Endothelial cell of umbilical vein (primary cell): ENCODE data around the gene PCNX1. TPM values are rescaled to one million over a fixed set of nuclear protein-coding genes. Genes with fewer than 3 reads are reported as not detected.

Experiments
- BruUV-seq: library from RNA; stranded (reverse); fragments of 400-500 nt; replicated peaks from 2 replicates; lab custom pipeline; 2021; lab: Mats Ljungman, UMichigan
- CTCF ChIA-PET: fragments of 300-600, 350-600 bp; sonication (Branson Sonifier 250); formaldehyde crosslinking; loops from one replicate; lab custom pipeline; 2021; ENCODE audit warnings: antibody characterized with exemption, inconsistent platforms; lab: Charles Lee
- POLR2A ChIA-PET: fragments of 300-600, 350-600 bp; sonication (Branson Sonifier 250); formaldehyde crosslinking; loops from one replicate; lab custom pipeline; 2021; ENCODE audit warnings: antibody characterized with exemption, inconsistent platforms; lab: Charles Lee
- DNase-seq: peaks from one replicate; pipeline ENCODE4 v3.0.0-alpha.2; 2011; ENCODE audit warnings: low read depth, low spot score
- FAIRE-seq: peaks from 2 replicates; lab custom pipeline; 2011; peaks lifted over from hg19 to GRCh38; lab: Jason Lieb, UNC
- H2AFZ ChIP-seq: 2 replicates; pipeline ENCODE4 v1.6.0; 2012; ENCODE audit warnings: low read depth, low read length, control low read depth, inconsistent platforms
- H3K27ac ChIP-seq: 2 replicates; pipeline ENCODE4 v1.5.1; 2011; ENCODE audit warnings: low read depth, mild to moderate bottlenecking, control low read depth, low read length, moderate library complexity; ENCODE audit not compliant: insufficient read depth
- H3K27me3 ChIP-seq, 2 experiments: 2 replicates each; pipeline versions ENCODE4 v1.6.0 to v1.6.1; 2011; ENCODE audit warnings: low read length in 2 of 2, mixed read lengths in 1 of 2; ENCODE audit not compliant: control insufficient read depth in 2 of 2, insufficient read depth in 2 of 2
- H3K36me3 ChIP-seq, 2 experiments: 2 replicates in 1 of 2; 3 replicates in 1 of 2; pipeline ENCODE4 v1.5.1; 2011; ENCODE audit warnings: low read length in 2 of 2, mild to moderate bottlenecking in 1 of 2, moderate library complexity in 1 of 2; ENCODE audit not compliant: control insufficient read depth in 2 of 2, insufficient read depth in 2 of 2; ENCODE audit errors: extremely low read depth in 1 of 2
- H3K4me1 ChIP-seq: 3 replicates; pipeline ENCODE4 v1.5.1; 2011; ENCODE audit warnings: mild to moderate bottlenecking, low read length; ENCODE audit not compliant: control insufficient read depth, insufficient read depth; ENCODE audit errors: extremely low read depth
- H3K4me2 ChIP-seq: 2 replicates; pipeline ENCODE4 v1.6.1; 2011; ENCODE audit warnings: low read length, control low read depth, mixed read lengths; ENCODE audit not compliant: insufficient read depth
- H3K4me3 ChIP-seq, 3 experiments: fragments of 200-600 bp in 1 of 3; sonication (generic), shearing (Covaris generic) in 1 of 3; replicated peaks in 1 of 3; 2 replicates each; pipeline ENCODE4 v1.5.1; 2011 to 2016; ENCODE audit warnings: control low read depth in 3 of 3, low read length in 3 of 3, mild to moderate bottlenecking in 2 of 3, inconsistent platforms in 1 of 3, low read depth in 1 of 3, moderate library complexity in 1 of 3; ENCODE audit not compliant: insufficient read depth in 1 of 3
- H3K79me2 ChIP-seq: 2 replicates; pipeline ENCODE4 v1.6.0; 2012; ENCODE audit warnings: low read length, inconsistent platforms; ENCODE audit not compliant: control insufficient read depth, insufficient read depth
- H3K9ac ChIP-seq: replicated peaks from 2 replicates; pipeline ENCODE3; 2011; ENCODE audit warnings: low read length, control low read depth; ENCODE audit not compliant: insufficient read depth; ENCODE audit errors: extremely low read depth
- H3K9me1 ChIP-seq: replicated peaks from 3 replicates; pipeline ENCODE4 v1.6.0; 2011; ENCODE audit warnings: mild to moderate bottlenecking, low read length; ENCODE audit not compliant: control insufficient read depth, insufficient read depth; ENCODE audit errors: extremely low read depth
- H3K9me3 ChIP-seq: replicated peaks from 2 replicates; pipeline ENCODE4 v1.5.1; 2012; ENCODE audit warnings: low read length, inconsistent platforms; ENCODE audit not compliant: control insufficient read depth, insufficient read depth
- H4K20me1 ChIP-seq: replicated peaks from 2 replicates; pipeline ENCODE3; 2011; ENCODE audit warnings: mild to moderate bottlenecking, low read length; ENCODE audit not compliant: control insufficient read depth, insufficient read depth; ENCODE audit errors: extremely low read depth
- EZH2 ChIP-seq: IDR thresholded peaks from 2 replicates; pipeline ENCODE4 v1.6.1; 2012; ENCODE audit warnings: borderline replicate concordance, low read depth, mild to moderate bottlenecking, moderate library complexity, low read length, inconsistent platforms; ENCODE audit not compliant: severe bottlenecking
- FOS ChIP-seq: IDR thresholded peaks from 2 replicates; pipeline ENCODE4 v1.6.1; 2011; ENCODE audit warnings: mild to moderate bottlenecking, low read length, moderate library complexity, borderline replicate concordance; ENCODE audit not compliant: insufficient read depth
- GATA2 ChIP-seq: IDR thresholded peaks from 2 replicates; pipeline ENCODE4 v1.7.0; 2011; ENCODE audit warnings: low read depth, mild to moderate bottlenecking, moderate library complexity, mixed read lengths, low read length; ENCODE audit not compliant: insufficient read length, insufficient read depth
- JUN ChIP-seq: IDR thresholded peaks from 2 replicates; pipeline ENCODE4 v1.6.1; 2011; ENCODE audit warnings: borderline replicate concordance, low read depth; ENCODE audit not compliant: insufficient read length, insufficient read depth
- MAX ChIP-seq: IDR thresholded peaks from 2 replicates; pipeline ENCODE4 v1.6.1; 2011; ENCODE audit not compliant: insufficient read depth, insufficient read length
- MYC ChIP-seq: IDR thresholded peaks from one replicate; pipeline ENCODE4 v1.6.1; 2011; ENCODE audit warnings: mild to moderate bottlenecking, low read depth, low read length
- POLR2A ChIP-seq: IDR thresholded peaks from 2 replicates; pipeline ENCODE4 v1.6.1; 2012; ENCODE audit warnings: low read depth, mild to moderate bottlenecking, control low read depth, low read length
- POLR2AphosphoS5 ChIP-seq: IDR thresholded peaks from 2 replicates; pipeline ENCODE4 v1.6.1; 2012; ENCODE audit warnings: low read depth, mild to moderate bottlenecking, control low read depth, low read length, moderate library complexity; ENCODE audit not compliant: insufficient read depth
- dilution Hi-C: fragments of 300-500 bp; cut with MboI; formaldehyde crosslinking; loops from one replicate; pipeline ENCODE4 v1.15.0; 2019; ENCODE audit warnings: low sequenced_read_pairs; ENCODE audit not compliant: extremely low pct_ligation_motif_present
- intact Hi-C: fragments of 100-400 bp; cut with micrococcal nuclease; formaldehyde crosslinking; loops from one replicate; pipeline ENCODE4 v1.10.0; 2022
- polyA plus RNA-seq, 4 experiments: library from polyadenylated mRNA; depleted of rRNA in 3 of 4; stranded (reverse) in 3 of 4; unstranded in 1 of 4; fragments of >200 nt; gene quantifications; 2 replicates each; pipeline versions ENCODE4 v1.2.1 to v1.2.3, GENCODE V29; 2011 to 2012; ENCODE audit warnings: missing spikeins in 1 of 4
- total RNA-seq: library from RNA; stranded (reverse); gene quantifications from 2 replicates; pipeline ENCODE4 v1.2.3, GENCODE V29; 2021
- TF ChIP-seq, protein P1 (sequence below), 2 donors: IDR thresholded peaks; 1 replicate in 1 of 2; 2 replicates in 1 of 2; pipeline ENCODE4 v1.5.1; 2011; ENCODE audit warnings: low read length in 2 of 2, mild to moderate bottlenecking in 2 of 2, moderate library complexity in 2 of 2, control low read depth in 1 of 2, inconsistent platforms in 1 of 2, low read depth in 1 of 2; ENCODE audit not compliant: insufficient read depth in 1 of 2; ENCODE audit errors: extremely low read depth in 1 of 2

The PCNX1 gene
- total and polyA plus RNA-seq, 2 donors (not counting 3 experiments of a cell fraction or from before 2014, with no cell fraction given) = 21.4 to 40.5 TPM

- H3K4me1 ChIP-seq = no peaks in the 10 kb centered on the region
- H3K9me1 ChIP-seq = no peaks in the 10 kb centered on the region
- H3K9me3 ChIP-seq = no peaks in the 10 kb centered on the region
- FAIRE-seq (no peak), DNase-seq (no peak)
- H3K27me3 ChIP-seq = no peaks in the 10 kb centered on the region
- POLR2A ChIA-PET = no interaction called here
- TF ChIP-seq POLR2AphosphoS5 (no peak), MYC (no peak), POLR2A (no peak), EZH2 (no peak), JUN (no peak), MAX (no peak), FOS (no peak), GATA2 (no peak)
- TF ChIP-seq, protein P1, sequence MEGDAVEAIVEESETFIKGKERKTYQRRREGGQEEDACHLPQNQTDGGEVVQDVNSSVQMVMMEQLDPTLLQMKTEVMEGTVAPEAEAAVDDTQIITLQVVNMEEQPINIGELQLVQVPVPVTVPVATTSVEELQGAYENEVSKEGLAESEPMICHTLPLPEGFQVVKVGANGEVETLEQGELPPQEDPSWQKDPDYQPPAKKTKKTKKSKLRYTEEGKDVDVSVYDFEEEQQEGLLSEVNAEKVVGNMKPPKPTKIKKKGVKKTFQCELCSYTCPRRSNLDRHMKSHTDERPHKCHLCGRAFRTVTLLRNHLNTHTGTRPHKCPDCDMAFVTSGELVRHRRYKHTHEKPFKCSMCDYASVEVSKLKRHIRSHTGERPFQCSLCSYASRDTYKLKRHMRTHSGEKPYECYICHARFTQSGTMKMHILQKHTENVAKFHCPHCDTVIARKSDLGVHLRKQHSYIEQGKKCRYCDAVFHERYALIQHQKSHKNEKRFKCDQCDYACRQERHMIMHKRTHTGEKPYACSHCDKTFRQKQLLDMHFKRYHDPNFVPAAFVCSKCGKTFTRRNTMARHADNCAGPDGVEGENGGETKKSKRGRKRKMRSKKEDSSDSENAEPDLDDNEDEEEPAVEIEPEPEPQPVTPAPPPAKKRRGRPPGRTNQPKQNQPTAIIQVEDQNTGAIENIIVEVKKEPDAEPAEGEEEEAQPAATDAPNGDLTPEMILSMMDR (IDR thresholded peaks at IDR 0.05; ENCODE audit: extremely low read depth in 1 of 2, insufficient read depth in 1 of 2, low read depth in 1 of 2, low read length in 2 of 2) = no peak
- H3K4me2 ChIP-seq = no peak overlapping the region
- no peak overlapping the region for H3K27ac ChIP-seq
- intact Hi-C loops (no loop called here), dilution Hi-C loops (no loop called here)
- BruUV-seq = no TSS peak
- H3K4me3 ChIP-seq = no peak overlapping the region
- H3K79me2 ChIP-seq = no peaks in the 10 kb centered on the region
- CTCF ChIA-PET = interaction anchor here (1.0 kb wide), 2 partner anchors 14 to 737 kb away, joined by 3 to 7 read pairs; no protein-coding TSS in a partner anchor
- no peaks in the 10 kb centered on the region for H4K20me1 ChIP-seq
- no peaks in the 10 kb centered on the region for H3K36me3 ChIP-seq
- no peak overlapping the region for H3K9ac ChIP-seq
- H2AFZ ChIP-seq = no peak overlapping the region
Measured at GRCh38 chr14:71117839-71118743, 210.8 kb downstream of the PCNX1 start.
